Middle frontal gyrus (tissue), 1 donor: ENCODE data around the gene TMEM40.
"Not testable (repeated sequence)": the region's sequence is repeated elsewhere in the genome, so short reads cannot be mapped to it uniquely, and the experiment has no call there.

ENCODE experiments used
- DNase-seq: peaks from one replicate; pipeline ENCODE4 v3.0.0-alpha.2; 2015; ENCODE audit warnings: low spot score; ENCODE audit errors: extremely low spot score

Gene TMEM40

DNA sequence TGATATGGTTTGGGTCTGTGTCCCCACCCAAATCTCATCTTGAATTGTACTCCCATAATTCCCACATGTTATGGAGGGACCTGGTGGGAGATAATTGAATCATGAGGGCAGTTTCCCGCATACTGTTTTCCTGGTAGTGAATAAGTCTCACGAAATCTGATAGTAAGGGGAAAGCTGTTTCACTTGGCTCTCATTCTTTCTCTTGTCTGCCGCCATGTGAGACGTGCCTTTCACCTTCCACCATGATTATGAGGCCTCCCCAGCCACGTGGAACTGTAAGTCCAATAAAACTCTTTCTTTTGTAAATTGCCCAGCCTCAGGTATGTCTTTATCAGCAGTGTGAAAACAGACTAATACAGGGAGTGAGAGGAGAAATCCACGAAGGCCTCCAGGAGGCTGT lies 16.9 kb upstream of the TMEM40 start:
- not testable (repeated sequence) for DNase-seq

DNA sequence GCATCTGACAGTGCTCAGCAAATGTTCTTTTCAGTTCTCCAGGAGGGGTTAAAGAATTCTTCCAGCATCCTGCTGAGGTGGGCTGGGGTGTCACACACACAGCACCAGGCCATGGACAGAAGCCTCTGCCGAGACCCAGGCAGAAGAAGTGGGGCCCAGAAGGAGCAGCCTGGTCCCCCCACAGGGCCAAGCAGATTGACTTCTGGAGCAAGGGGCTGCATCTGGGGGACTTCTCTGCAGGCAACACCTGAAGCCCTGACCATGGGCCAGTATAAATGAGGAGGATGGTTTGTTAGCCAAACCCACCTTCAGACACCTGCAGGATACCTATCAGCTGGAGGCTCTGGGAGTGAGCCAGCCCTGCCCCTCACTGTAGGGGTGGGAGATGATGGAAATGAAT lies 16.2 kb upstream of the TMEM40 start:
- DNase-seq, result no peak

DNA sequence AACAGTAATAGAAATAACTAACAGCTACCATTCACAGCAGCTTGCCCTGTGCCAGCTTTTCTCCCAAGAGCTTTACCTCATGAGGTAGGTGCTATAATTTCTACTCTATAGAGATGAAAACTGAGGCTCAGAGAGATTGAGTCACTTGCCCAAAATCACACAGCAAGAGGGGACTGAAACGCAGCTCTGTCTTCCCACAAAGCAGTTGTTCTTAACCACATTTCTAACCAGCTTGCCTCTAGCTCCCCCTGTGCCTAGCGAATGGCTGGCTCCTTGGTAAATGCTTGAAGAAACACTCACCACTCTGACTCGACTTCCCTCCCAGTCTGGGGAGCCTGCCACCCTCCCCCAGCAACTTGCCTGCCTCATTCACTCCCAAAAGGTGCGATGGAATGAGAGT lies 15.6 kb upstream of the TMEM40 start:
- DNase-seq, result no peak

DNA sequence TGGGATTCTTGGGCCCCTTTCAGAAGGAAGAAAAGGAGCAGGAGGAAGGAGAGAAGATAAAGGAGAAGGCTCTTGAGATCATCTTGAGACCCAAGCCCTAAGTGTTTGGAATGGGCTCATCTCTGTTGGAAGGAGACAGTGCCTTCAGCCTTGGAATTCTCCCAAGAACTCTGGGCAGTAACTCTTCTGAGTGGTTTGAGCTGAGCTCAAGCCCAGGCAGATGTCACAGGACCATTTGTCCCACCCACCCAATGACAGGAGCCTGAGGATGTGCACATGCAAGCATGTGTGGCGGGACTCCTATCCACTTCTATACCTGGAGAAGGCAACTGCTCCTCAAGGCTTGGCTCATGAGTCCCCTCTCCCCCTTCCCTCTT lies 14.6 kb upstream of the TMEM40 start:
- no peak for DNase-seq

DNA sequence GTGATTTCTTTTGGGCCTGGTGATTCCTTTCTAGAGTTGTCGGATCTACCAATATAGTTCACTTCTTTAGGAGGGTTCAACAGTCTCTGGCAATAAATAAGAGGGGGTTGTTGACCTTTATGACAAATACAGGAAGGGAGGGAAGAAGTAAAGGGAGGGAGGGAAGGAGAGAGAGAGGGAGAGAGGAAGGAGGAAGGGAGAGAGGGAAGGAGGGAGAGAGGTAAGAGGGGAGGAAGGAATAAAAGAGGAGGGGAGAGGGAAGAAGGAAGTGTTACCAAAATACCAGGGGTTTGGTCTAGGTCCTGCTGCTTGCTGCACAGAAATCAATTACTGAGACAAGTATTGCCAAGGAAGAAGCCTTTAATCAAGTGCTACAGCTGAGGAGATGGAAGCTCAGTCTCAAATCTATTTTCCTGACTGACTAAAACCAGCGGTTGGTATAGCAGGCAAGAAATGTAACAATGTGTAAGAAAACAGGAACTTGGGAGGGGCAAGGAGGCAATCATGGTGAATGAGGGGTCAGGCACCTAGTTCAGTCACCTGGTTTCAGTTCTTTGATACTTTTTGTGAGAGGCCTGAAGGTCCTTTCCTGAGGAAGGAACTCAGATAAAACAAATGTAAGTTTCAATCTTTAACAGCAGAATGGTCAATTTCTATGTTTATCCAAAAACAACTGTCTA lies 14.1 kb upstream of the TMEM40 start:
- DNase-seq, result no peak

DNA sequence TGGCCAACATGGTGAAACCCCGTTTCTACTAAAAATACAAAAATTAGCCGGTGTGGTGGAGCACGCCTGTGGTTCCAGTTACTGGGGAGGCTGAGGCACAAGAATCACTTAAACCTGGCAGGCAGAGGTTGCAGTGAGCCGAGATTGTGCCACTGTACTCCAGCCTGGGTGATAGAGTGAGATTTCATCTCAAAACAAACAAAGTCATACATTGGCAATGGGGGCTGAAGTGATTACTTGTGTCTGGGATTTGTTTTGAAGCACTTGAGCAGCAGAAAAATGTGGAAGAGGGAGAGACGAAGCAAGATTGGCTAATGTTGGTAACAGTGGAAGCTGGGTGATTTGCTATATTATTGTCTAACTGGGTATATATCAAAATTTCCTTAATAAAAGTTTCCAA lies 13.4 kb upstream of the TMEM40 start:
- no peak for DNase-seq

DNA sequence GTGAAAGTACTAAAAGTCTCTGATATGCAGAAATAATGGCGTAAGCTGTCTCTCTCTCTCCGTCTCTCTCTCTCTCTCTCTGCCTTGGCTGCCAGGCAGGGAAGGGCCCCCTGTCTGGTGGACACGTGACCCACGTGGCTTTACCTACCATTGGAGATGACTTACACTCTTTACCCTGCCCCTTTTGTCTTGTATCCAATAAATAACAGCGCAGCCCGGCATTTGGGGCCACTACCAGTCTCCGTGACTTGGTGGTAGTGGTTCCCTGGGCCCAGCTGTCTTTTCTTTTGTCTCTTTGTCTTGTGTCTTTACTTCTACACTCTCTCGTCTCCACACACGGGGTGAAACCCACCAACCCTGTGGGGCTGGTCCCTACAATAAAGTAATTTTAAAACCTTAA lies 12.2 kb upstream of the TMEM40 start:
- DNase-seq, result no peak

DNA sequence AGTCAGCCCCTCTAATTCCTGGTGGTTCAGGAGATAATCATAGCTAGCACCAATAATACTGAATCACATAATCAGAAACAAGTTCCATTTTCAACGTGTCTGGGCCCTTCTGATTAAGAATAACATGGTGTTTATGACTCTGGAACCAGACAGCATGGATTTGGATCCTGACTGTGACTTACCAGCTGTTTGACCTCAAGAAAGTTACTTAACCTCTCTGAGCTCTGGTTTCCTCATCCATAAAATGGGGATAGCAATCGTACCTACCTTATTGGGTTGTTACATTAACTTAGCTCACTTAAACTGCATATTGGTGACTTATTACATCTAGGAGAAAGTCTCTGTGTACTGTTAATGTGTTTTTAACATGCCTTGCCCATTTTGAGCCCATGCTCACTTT lies 10.7 kb upstream of the TMEM40 start:
- DNase-seq, result no peak

DNA sequence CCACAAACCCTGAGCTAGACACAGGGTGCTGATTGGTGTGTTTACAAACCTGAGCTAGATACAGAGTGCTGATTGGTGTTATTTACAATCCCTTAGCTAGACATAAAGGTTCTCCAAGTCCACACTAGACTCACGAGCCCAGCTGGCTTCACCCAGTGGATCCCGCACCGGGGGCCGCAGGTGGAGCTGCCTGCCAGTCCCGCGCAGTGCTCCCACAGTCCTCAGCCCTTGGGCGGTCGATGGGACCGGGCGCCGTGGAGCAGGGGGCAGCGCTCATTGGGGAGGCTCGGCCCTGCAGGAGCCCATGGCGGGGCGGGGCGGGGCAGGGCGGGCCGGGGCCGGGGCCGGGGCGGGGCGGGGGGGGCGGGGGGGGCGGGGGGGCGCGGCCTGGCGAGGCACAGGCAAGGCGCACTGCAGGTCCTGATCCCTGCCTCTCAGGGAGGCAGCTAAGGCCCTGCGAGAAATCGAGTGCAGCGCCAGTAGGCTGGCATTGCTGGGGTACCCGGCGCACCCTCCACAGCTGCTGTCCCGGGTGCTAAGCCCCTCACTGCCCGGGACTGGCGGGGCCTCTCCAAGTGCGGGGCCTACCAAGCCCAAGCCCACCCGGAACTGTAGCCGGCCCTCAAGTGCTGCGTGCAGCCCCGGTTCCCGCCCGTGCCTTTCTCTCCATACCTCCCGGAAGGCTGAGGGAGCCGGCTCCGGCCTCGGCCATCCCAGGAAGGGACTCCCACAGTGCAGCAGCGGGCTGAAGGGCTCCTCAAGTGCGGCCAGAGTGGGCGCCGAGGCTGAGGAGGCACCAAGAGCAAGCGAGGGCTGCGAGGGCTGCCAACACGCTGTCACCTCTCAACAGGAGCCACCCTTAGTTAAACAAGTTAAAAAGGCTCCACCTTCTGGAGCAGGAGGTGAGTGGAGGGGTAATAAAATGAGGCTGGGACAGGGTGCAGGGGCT lies 9.8 kb upstream of the TMEM40 start:
- DNase-seq, result no peak

DNA sequence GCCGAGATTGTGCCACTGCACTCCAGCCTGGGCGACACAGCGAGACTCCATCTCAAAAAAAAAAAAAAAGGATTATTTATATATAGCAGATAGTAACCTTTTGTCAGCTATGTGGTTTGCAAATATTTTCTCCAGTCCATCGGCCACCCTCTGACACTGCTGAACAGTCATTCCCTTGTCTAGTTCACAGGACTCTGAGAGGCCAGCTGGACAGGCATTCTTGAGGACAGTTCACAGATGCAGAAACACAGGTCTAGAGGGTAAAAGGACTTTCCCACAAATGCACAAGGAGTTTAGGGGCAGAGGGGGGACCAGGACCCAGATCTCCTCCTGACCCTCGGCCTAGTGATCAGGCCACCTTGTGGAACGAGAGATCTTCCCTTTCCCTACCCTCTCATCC lies 7.5 kb upstream of the TMEM40 start:
- no peak for DNase-seq

DNA sequence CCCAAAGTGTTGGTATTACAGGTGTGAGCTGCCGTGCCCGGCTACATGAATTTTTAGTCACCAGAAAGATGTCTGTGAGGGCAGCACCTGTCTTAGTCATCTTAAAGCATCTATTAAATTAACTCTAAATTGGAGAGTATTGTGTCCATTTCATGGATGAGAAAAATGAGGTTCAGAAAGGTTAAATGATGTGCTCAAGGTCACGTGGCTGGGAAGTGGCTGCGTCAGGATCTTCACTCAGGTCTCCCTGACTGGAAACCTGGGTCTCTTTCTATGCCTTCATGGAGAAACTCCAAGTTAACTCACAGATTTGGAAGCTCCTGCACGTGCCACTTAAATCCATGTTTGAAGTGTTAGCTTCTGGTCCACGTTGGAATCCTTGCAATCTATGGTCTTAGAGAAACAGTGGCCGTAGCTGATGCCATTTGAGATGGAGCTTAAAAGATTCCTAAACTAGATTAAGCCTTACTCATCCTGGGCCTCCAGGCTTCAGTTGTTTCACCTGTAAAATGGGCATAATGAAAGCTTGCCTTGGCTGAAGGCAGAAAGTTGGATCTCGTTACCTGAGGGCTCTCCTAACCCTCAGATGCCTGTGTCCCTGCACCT lies 5.2 kb upstream of the TMEM40 start:
- no peak for DNase-seq

DNA sequence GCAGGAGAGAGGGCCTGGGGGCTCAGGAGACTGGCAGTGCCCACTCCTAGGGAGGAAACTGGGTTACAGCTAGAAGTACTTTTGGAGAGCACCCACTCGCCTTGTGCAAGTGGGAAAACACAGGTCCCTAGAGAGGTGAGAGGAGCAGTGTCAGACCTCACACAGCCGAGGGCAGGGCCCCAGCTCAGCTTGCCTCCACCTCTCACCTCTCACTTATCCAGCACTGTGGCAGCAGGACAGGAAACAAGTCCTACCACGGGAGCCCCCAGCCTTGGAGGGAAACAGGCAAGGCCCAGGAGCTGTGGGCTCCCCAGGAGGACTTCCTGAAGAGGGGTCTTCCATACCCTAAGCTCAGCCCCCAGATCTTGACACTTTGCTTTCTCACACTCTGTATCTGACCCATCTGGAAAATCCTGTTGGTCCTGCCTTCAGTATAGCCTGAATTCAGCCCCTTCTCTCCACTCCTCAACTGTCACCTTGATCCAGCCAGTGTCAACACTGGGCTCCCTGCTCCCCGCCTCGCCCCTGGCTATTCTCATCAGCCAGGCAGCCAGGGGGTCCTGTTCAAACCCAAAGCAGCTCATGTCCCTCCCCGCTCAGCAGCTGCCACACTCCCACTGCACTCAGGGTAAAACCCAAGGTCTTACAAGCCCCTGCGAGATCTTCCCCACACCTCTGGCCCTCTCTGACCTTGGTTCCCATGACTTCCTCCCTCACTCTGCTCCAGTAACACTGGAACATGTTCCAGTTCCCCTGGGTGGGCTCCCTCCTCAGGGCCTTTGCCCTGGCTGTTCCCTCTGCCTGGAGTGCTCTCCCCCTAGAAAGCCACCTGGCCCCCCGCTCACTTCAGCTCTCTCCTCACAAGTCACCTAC lies 870 bp upstream of the TMEM40 start:
- DNase-seq, result no peak

DNA sequence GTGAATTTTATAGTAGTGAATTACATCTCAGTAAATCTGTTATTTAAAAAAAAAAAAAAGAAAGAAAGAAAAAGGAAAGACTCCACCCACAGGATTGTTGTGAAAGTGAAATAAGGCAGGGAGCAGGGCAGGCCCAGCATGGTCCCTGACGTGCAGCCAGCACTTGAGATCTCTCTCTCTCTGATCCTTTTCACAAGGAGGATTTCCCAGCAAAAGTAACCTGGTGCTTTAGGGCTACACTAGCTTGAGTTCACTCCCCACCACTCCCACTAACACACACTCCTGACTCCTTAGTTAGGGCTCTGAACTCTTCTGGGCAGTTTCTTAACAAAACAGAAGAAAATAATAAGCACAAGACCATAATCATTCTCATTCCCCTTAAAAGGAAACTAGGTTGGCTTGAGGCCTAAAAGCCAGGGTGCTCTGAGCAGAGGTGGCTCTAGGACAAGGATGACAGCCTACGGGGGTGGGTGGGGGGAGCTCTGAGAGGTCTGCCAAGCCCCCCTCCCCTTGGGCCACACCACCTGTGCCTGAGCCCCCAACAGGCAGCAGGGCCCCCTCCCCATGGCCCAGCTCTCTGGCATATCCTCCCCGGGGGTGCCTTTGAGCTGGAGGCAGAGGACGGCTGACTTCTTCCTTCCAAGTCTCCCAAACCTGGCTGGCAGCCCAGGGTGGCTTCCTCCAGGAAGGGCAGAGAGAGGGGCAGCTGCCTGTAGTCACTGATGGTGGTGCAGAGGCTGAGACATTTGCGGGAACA lies 856 bp downstream of the TMEM40 start:
- no peak for DNase-seq

DNA sequence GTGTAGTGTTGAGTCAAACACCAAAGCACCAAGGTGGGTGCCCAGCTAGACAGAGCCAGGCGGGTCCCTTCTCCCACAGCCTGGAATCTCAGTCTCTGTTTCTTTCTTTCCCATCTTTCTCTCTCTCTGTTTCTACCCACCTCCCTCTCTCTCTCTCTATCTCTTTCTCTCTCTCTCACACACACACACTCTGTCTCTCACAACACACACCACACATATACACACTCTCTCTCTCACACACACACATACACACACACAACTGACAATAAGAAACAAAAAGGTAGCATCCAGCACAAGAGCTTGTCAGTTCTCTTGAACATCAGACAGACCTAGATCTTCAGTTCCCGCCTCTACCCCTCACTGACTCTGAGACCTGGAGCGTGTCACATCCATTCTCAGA lies 2.4 kb downstream of the TMEM40 start:
- DNase-seq, result no peak

DNA sequence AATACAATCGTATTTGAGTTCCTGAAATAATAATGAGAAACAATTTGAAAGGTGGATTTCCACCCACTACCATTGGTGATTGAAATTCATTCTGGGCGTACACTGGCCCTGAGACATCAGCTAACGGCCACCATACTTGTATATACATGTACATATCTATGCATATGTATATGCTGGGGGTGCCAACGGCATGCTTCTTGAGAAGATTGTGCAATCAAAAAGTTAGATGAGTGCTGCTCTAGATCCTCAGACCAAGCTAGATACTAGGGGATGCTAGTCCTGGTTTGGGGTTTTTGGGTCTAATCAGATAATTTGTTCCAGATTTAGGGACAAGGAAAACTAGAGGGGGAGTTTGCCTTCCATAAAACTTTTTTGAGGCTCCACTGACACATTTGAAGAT lies 2.9 kb downstream of the TMEM40 start:
- no peak for DNase-seq

DNA sequence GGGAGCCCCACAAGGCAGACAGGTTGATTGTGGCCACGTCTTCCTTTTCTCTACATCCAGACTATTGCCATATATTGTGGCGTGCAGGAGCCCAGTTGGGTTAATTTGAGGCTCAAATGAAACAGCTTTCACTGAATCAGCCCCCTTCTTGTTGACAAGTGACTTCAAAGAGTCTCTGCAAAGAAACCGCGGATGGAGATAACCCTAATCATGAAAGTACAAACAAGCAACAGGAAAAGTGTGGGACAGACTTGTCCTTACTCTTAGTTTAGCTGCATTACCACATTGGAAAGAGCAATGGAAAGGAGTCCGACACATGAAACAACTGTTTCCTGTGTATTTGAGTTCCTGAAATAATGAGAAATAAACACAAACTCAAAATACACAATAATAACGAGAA lies 3.3 kb downstream of the TMEM40 start:
- no peak for DNase-seq

DNA sequence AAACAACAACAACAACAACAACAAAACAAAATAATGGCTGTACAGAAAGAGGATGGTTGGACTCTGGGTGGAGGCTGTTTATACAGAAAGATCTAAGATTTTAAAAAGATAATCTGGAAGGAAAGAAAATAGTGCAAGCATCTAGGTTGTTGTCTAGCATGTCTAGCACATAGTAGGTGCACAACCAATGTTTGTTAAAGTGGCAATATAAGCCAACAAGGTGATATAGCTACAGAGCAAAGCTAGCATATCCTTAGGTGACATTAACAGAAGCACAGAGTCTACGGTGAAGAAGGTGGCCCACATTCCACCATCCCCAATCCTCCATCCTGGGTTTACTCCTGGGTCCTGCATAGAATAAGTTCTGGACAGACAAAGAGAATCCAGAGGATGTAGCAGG lies 4.7 kb downstream of the TMEM40 start:
- DNase-seq, result no peak

DNA sequence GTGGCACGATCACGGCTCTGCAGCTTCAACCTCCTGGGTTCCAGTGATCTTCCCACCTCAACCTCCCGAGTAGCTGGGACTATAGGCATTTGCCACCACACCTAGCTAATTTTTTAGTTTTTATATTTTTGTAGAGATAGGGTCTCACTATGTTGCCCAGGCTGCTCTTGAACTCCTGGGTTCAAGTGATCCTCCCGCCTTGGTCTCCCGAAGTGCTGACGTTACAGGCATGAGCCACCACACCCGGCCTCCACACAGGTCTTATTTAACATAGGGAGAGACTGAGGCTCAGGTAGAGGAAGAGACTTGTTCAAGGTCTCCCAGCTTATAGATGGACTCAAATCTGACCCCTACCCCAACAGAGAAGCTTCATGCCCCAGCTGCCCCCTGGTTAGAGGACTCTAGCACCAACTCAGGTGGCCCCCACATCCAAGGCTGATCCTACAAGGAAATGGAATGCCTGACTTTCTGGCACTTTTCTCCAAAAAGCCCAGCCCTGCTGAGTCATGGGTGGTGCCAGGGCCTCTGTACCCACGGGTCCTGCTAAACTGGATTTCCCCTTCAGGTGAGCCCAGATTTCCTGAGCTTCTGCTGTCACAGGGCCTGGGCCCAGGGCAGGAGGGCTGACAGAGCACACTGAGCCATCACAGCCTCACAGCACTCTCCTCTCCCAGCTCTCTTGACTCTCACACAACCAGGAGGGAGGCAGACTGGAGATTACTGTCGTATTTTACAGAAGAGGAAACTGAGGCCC lies 5.6 kb downstream of the TMEM40 start:
- no peak for DNase-seq

DNA sequence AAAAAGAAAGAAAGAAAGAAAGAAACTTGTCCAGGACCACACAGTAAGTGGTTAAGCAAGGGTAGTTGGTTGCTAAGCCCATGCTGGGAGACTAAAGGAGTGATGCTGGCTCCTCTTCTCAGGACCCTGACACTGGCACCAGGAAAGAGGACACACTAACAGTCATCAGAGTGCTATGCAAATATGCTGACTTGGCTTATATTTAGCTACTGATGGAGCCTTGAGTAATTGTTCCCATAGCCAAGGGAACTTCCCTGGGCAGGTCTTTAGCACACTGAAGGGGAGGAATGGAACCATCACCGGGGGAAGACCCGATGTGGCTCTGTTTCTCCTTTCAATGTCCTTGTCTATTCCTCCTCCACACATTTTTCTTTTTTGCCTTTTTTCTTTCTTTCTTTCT lies 6.2 kb downstream of the TMEM40 start:
- DNase-seq, result no peak

DNA sequence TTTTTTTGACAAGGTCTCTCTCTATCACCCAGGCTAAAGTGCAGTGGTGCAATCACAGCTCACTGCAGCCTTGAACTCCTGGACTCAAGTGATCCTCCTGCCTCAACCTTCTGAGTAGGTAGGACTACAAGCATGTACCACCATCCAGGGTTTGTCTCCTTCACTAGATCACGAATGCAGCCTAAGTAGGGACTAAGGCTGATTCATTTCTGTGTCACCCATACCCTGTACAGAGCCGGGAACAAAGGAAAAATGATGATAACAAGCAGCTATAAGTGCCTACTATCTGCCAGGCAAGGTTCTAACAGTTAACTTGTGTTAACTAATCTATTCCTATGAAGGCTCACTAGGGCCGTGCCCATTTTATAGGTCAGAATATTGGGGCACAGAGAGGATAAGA lies 7.0 kb downstream of the TMEM40 start:
- DNase-seq, result no peak
